Neural cell (in vitro differentiated cells): ENCODE measurements around the gene PTPRO.

Source experiments
- EZH2 ChIP-seq: fragments of 200-600, 300-800 bp; shearing (Covaris generic), sonication (generic); IDR thresholded peaks from 2 replicates; pipeline ENCODE4 v1.6.1; 2014; ENCODE audit warnings: antibody characterized with exemption, low read length, borderline replicate concordance, mild to moderate bottlenecking; ENCODE audit not compliant: insufficient read depth, poor library complexity, severe bottlenecking
- TF ChIP-seq, protein P1 (sequence below): fragments of 450-650 bp; IDR thresholded peaks from 2 replicates; pipeline ENCODE4 v1.5.1; 2014; ENCODE audit warnings: antibody characterized with exemption, mild to moderate bottlenecking, moderate library complexity; ENCODE audit not compliant: poor library complexity, severe bottlenecking

DNA sequence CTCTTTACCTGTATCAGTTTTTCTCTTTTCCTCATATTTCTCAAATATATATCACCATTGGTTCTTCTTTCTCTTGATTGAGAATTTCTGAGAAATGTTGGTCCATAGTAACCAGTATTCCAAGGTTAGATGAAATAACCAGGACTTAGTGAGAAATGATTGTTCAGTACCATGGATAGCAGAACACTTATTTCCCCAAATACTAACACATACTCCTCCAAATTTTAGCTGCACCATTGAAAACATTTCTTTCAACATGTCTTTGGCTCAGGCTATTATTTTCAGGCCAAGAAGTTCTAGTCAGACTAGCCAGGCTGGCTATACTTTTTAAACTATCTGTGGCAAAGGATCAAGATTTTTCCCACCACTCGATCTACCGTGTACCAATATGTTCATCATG, 113.3 kb downstream of the PTPRO start:
- TF ChIP-seq EZH2 = no peak
- TF ChIP-seq, protein P1, sequence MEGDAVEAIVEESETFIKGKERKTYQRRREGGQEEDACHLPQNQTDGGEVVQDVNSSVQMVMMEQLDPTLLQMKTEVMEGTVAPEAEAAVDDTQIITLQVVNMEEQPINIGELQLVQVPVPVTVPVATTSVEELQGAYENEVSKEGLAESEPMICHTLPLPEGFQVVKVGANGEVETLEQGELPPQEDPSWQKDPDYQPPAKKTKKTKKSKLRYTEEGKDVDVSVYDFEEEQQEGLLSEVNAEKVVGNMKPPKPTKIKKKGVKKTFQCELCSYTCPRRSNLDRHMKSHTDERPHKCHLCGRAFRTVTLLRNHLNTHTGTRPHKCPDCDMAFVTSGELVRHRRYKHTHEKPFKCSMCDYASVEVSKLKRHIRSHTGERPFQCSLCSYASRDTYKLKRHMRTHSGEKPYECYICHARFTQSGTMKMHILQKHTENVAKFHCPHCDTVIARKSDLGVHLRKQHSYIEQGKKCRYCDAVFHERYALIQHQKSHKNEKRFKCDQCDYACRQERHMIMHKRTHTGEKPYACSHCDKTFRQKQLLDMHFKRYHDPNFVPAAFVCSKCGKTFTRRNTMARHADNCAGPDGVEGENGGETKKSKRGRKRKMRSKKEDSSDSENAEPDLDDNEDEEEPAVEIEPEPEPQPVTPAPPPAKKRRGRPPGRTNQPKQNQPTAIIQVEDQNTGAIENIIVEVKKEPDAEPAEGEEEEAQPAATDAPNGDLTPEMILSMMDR = no peak
